ENCODE results near the gene SUMF2. TPM values are rescaled to one million over a fixed set of nuclear protein-coding genes. Genes with fewer than 3 reads are reported as not detected.
"Not testable (repeated sequence)": the region's sequence is repeated elsewhere in the genome, so short reads cannot be mapped to it uniquely, and the experiment has no call there.

SUMF2 gene
- total and polyA plus RNA-seq, 12 donors, result 20.8 to 49.2 (median 36.1) TPM

- Histone ChIP-seq H3K36me3 (peaks cover 0 to 7% (median 5%) of the 10 kb centered on the region in 9 donors), H3K27ac (no peak overlapping the region), H3K9me3 (no peaks in the 10 kb centered on the region), H3K4me3 (no peak overlapping the region), H3K4me1 (peaks cover 6 to 48% (median 27%) of the 10 kb centered on the region in 9 donors), H3K27me3 (no peaks in the 10 kb centered on the region)
- WGBS, 2 donors, result 85 to 92% methylated on average over 1 of the region's 1 CpG
- ATAC-seq, result no peak
- TF ChIP-seq, protein P1, sequence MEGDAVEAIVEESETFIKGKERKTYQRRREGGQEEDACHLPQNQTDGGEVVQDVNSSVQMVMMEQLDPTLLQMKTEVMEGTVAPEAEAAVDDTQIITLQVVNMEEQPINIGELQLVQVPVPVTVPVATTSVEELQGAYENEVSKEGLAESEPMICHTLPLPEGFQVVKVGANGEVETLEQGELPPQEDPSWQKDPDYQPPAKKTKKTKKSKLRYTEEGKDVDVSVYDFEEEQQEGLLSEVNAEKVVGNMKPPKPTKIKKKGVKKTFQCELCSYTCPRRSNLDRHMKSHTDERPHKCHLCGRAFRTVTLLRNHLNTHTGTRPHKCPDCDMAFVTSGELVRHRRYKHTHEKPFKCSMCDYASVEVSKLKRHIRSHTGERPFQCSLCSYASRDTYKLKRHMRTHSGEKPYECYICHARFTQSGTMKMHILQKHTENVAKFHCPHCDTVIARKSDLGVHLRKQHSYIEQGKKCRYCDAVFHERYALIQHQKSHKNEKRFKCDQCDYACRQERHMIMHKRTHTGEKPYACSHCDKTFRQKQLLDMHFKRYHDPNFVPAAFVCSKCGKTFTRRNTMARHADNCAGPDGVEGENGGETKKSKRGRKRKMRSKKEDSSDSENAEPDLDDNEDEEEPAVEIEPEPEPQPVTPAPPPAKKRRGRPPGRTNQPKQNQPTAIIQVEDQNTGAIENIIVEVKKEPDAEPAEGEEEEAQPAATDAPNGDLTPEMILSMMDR (IDR thresholded peaks at IDR 0.05), result no peak
- DNase-seq, result no peak
- intact Hi-C loops (cut with DNase I), result no loop called here
These were observed 15.8 kb upstream of the SUMF2 start for GRCh38 chr7:56048245-56048644.

DNA sequence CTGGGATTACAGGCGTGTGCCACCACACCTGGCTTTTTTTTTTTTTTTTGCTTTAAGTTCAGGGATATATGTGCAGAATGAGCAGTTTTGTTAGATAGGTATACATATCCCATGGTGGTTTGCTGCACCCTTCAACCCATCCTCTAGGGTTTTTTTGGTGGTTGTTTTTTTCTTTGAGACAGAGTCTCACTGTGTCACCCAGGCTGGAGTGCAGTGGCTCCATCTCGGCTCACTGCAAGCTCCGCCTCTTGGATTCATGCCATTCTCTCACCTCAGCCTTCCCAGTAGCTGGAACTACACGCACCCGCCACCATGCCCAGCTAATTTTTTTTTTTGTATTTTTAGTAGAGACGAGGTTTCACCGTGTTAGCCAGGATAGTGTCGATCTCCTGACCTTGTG lies 15.3 kb upstream of the SUMF2 start:
- peaks cover 0 to 13% (median 10%) of the 10 kb centered on the region in 9 donors for H3K36me3 ChIP-seq
- H3K27me3 ChIP-seq; H3K9me3 ChIP-seq; H3K4me3 ChIP-seq; ATAC-seq; intact Hi-C loops (cut with DNase I): not testable (repeated sequence)
- peak in 1 of 2 donors; percentile 29 for DNase-seq
- 45 to 48% methylated on average over 8 of the region's 8 CpGs for WGBS, 2 donors
- H3K4me1 ChIP-seq, result peaks cover 6 to 53% (median 29%) of the 10 kb centered on the region in 9 donors
- H3K27ac ChIP-seq, result peak overlapping the region in 1 of 10 donors; percentile 25

DNA sequence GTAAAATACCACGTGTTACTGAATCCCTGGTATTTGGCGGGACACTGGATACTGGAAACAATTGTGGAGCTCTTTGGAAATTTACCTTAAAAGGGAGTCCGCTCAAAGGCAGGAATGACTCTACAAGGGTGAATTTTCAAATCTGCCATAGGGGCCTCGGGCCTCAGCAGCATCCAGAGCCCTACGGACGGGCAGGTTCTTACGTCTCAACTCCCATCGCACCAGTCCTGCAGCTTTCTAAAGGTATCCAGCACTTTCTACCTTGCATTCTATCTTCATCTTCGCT lies 13.1 kb upstream of the SUMF2 start:
- peaks cover 6 to 60% (median 30%) of the 10 kb centered on the region in 9 donors for H3K4me1 ChIP-seq
- no peak for ATAC-seq

GRCh38 chr7:56051339-56052191 lies 12.5 kb upstream of the SUMF2 start, which contains the start of the genes CCT6A and PSPH:
CCT6A (plus strand) TSS chr7:56051765; CDS start chr7:56051849, 84 bp downstream.
PSPH (minus strand) TSS chr7:56051444; CDS start chr7:56021212, 30,232 bp downstream.
- Histone ChIP-seq H3K36me3 (peaks cover 0 to 41% (median 36%) of the 10 kb centered on the region in 9 donors), H3K27me3 (no peaks in the 10 kb centered on the region), H3K27ac (peak within 1 kb of the TSS; percentile 77 to 95 (median 91)), H3K4me3 (peak within 1 kb of the TSS; percentile 63 to 98 (median 82)), H3K9me3 (no peaks in the 10 kb centered on the region), H3K4me1 (peaks cover 6 to 57% (median 28%) of the 10 kb centered on the region in 9 donors)
- WGBS, 2 donors, result 0% methylated on average over 77 to 97 of the region's 97 CpGs
- TF ChIP-seq, protein P1 (IDR thresholded peaks at IDR 0.05), result no peak
- DNase-seq (peak; percentile 98), ATAC-seq (peak; percentile 99 to 100 (median 99))
- intact Hi-C loops (cut with DNase I), result loop anchor here in 3 of 10 donors (1.0 to 5.0 kb wide), 3 partner anchors 13 to 89 kb away; partner anchors contain the start of genes CHCHD2 (in 1 of the 3), NIPSNAP2 (in 1 of the 3) and SUMF2 (in 1 of the 3)

More for the DNA sequence above, 13.1 kb upstream of the SUMF2 start:
- Histone ChIP-seq H3K9me3 (no peaks in the 10 kb centered on the region), H3K36me3 (peaks cover 0 to 35% (median 30%) of the 10 kb centered on the region in 9 donors), H3K4me3 (peak overlapping the region; percentile 63 to 98 (median 82)), H3K27me3 (no peaks in the 10 kb centered on the region), H3K27ac (peak overlapping the region; percentile 77 to 95 (median 91))
- 0 to 1% methylated on average over 9 of the region's 9 CpGs for WGBS, 2 donors
- TF ChIP-seq, protein P1 (IDR thresholded peaks at IDR 0.05), result no peak
- no peak for DNase-seq
- intact Hi-C loops (cut with DNase I), result loop anchor here in 3 of 10 donors (1.0 to 5.0 kb wide), 3 partner anchors 13 to 89 kb away; partner anchors contain the start of genes CHCHD2 (in 1 of the 3), NIPSNAP2 (in 1 of the 3) and SUMF2 (in 1 of the 3)

Measured in heart right ventricle (tissue), 16 donors.